Measurements from ENCODE around the gene ZCCHC8.
A peak's percentile ranks its signal among the peaks of the same experiment; 100 is the strongest.
"Not testable (repeated sequence)": the region's sequence is repeated elsewhere in the genome, so short reads cannot be mapped to it uniquely, and the experiment has no call there.

Gene ZCCHC8

GRCh38 chr12:122469856-122470255 is 30.9 kb downstream of the ZCCHC8 start:
- not testable (repeated sequence) for DNase-seq

- DNase-seq, result no peak
Measured at GRCh38 chr12:122467983-122468382, 32.7 kb downstream of the ZCCHC8 start.

GRCh38 chr12:122464317-122465042 is 36.3 kb downstream of the ZCCHC8 start:
- not testable (repeated sequence) for DNase-seq

GRCh38 chr12:122460641-122461040 is 40.1 kb downstream of the ZCCHC8 start:
- no peak for DNase-seq

GRCh38 chr12:122460061-122460460 is 40.7 kb downstream of the ZCCHC8 start:
- no peak for DNase-seq

- DNase-seq, result no peak
Measured at GRCh38 chr12:122459211-122459610, 41.5 kb downstream of the ZCCHC8 start.

GRCh38 chr12:122458105-122459035 is 42.4 kb downstream of the ZCCHC8 start:
- no peak for DNase-seq

GRCh38 chr12:122457627-122458026 is 43.1 kb downstream of the ZCCHC8 start:
- DNase-seq, result no peak

GRCh38 chr12:122454739-122455138 is 46.0 kb downstream of the ZCCHC8 start:
- DNase-seq, result no peak

GRCh38 chr12:122454250-122454721 is 46.4 kb downstream of the ZCCHC8 start:
- no peak for DNase-seq

GRCh38 chr12:122452701-122453285 is 47.9 kb downstream of the ZCCHC8 start:
- DNase-seq, result peak; percentile 23

- DNase-seq, result no peak
Measured at GRCh38 chr12:122449317-122449716, 51.4 kb downstream of the ZCCHC8 start.

- DNase-seq, result not testable (repeated sequence)
Measured at GRCh38 chr12:122447825-122448224, 52.9 kb downstream of the ZCCHC8 start.

- DNase-seq, result not testable (repeated sequence)
Measured at GRCh38 chr12:122446390-122446789, 54.3 kb downstream of the ZCCHC8 start.

- not testable (repeated sequence) for DNase-seq
Measured at GRCh38 chr12:122444071-122444470, 56.7 kb downstream of the ZCCHC8 start.

- not testable (repeated sequence) for DNase-seq
Measured at GRCh38 chr12:122438822-122439221, 61.9 kb downstream of the ZCCHC8 start.

GRCh38 chr12:122437656-122438121 is 63.0 kb downstream of the ZCCHC8 start:
- no peak for DNase-seq

GRCh38 chr12:122435186-122435585 is 65.5 kb downstream of the ZCCHC8 start:
- DNase-seq, result no peak

- not testable (repeated sequence) for DNase-seq
Measured at GRCh38 chr12:122429043-122429442, 71.7 kb downstream of the ZCCHC8 start.

GRCh38 chr12:122427403-122427802 is 73.3 kb downstream of the ZCCHC8 start:
- DNase-seq, result no peak

- DNase-seq, result peak; percentile 9
Measured at GRCh38 chr12:122423258-122424165, 77.2 kb downstream of the ZCCHC8 start.

GRCh38 chr12:122422730-122423257 is 77.9 kb downstream of the ZCCHC8 start:
- peak; percentile 59 for DNase-seq

Data from CD4-positive, alpha-beta T cell treated with Interleukin-6 for 4 hours (primary cell).